SK-N-SH treated with all-trans-retinoic acid at 6 μM for 48 hours (cell line): ENCODE measurements around the gene CD1E.

Source experiments
- ATAC-seq: fragments of 200-7000 bp; cut with Tn5 transposase; 3 replicates; pipeline ENCODE4 v1.9.1; 2020; ENCODE audit warnings: mild to moderate bottlenecking, moderate library complexity
- BACH2 ChIP-seq: fragments of 250-450 bp; sonication (Bioruptor Pico); IDR thresholded peaks from 2 replicates; pipeline ENCODE4 v1.9.0; 2021; ENCODE audit warnings: mild to moderate bottlenecking, borderline replicate concordance
- CSDC2 ChIP-seq: fragments of 250-450 bp; sonication (Bioruptor Pico); IDR thresholded peaks from 2 replicates; pipeline ENCODE4 v1.5.0; 2020; ENCODE audit warnings: mild to moderate bottlenecking, moderate library complexity
- ESRRG ChIP-seq: fragments of 250-450 bp; sonication (Bioruptor Pico); IDR thresholded peaks from 2 replicates; pipeline ENCODE4 v1.6.1; 2021; ENCODE audit warnings: mild to moderate bottlenecking
- GLIS3 ChIP-seq: fragments of 250-450 bp; sonication (Bioruptor Pico); IDR thresholded peaks from 2 replicates; pipeline ENCODE4 v1.5.0; 2020; ENCODE audit warnings: mild to moderate bottlenecking, moderate library complexity
- ISL1 ChIP-seq: fragments of 250-450 bp; sonication (Bioruptor Pico); IDR thresholded peaks from 2 replicates; pipeline ENCODE4 v2.1.2; 2022; ENCODE audit warnings: mild to moderate bottlenecking, moderate library complexity
- OSR1 ChIP-seq: fragments of 250-450 bp; sonication (Bioruptor Pico); IDR thresholded peaks from 2 replicates; pipeline ENCODE4 v1.8.0; 2022; ENCODE audit warnings: moderate library complexity, mild to moderate bottlenecking, inconsistent platforms
- PPARA ChIP-seq: fragments of 250-450 bp; sonication (Bioruptor Pico); IDR thresholded peaks from 2 replicates; pipeline ENCODE4 v1.5.0; 2020; ENCODE audit warnings: mild to moderate bottlenecking, borderline replicate concordance
- RARB ChIP-seq: fragments of 250-450 bp; sonication (Bioruptor Pico); IDR thresholded peaks from 2 replicates; pipeline ENCODE4 v1.8.0; 2021; ENCODE audit warnings: mild to moderate bottlenecking, moderate library complexity
- SNAI2 ChIP-seq: fragments of 250-450 bp; sonication (Bioruptor Pico); IDR thresholded peaks from 2 replicates; pipeline ENCODE4 v1.5.0; 2020; ENCODE audit warnings: mild to moderate bottlenecking, moderate library complexity
- TCF4 ChIP-seq: fragments of 250-450 bp; sonication (Bioruptor Pico); IDR thresholded peaks from 2 replicates; pipeline ENCODE4 v1.8.0; 2021; ENCODE audit warnings: mild to moderate bottlenecking, moderate library complexity, borderline replicate concordance
- TOX ChIP-seq: fragments of 250-450 bp; sonication (Bioruptor Pico); IDR thresholded peaks from 2 replicates; pipeline ENCODE4 v1.8.0; 2021; ENCODE audit warnings: mild to moderate bottlenecking, moderate library complexity, borderline replicate concordance
- ZC3H10 ChIP-seq: fragments of 250-450 bp; sonication (Bioruptor Pico); IDR thresholded peaks from 2 replicates; pipeline ENCODE4 v1.5.1; 2021; ENCODE audit warnings: mild to moderate bottlenecking, moderate library complexity
- ZFP3 ChIP-seq: fragments of 250-450 bp; sonication (Bioruptor Pico); IDR thresholded peaks from 2 replicates; pipeline ENCODE4 v1.5.0; 2020; ENCODE audit warnings: mild to moderate bottlenecking, moderate library complexity
- ZFP30 ChIP-seq: fragments of 450-650 bp; formaldehyde crosslinking; IDR thresholded peaks from 2 replicates; pipeline ENCODE4 v1.5.0; 2022; ENCODE audit warnings: mild to moderate bottlenecking, moderate library complexity
- ZNF565 ChIP-seq: fragments of 450-650 bp; formaldehyde crosslinking; conservative IDR thresholded peaks from 2 replicates; pipeline ENCODE4 v1.5.0; 2020; ENCODE audit warnings: low read depth, mild to moderate bottlenecking, moderate library complexity
- ZNF70 ChIP-seq: fragments of 450-650 bp; formaldehyde crosslinking; IDR thresholded peaks from 2 replicates; pipeline ENCODE4 v1.5.0; 2020; ENCODE audit warnings: mild to moderate bottlenecking, moderate library complexity
- ZNF8 ChIP-seq: fragments of 450-650 bp; formaldehyde crosslinking; IDR thresholded peaks from 2 replicates; pipeline ENCODE4 v1.5.0; 2020; ENCODE audit warnings: mild to moderate bottlenecking, moderate library complexity
- TF ChIP-seq, protein P1 (sequence below): fragments of 250-450 bp; sonication (Bioruptor Pico); IDR thresholded peaks from 2 replicates; pipeline ENCODE4 v1.8.0; 2021; ENCODE audit warnings: low read depth, mild to moderate bottlenecking, moderate library complexity, borderline replicate concordance
- TF ChIP-seq, protein P2 (sequence below): fragments of 250-450 bp; sonication (Bioruptor Pico); IDR thresholded peaks from 2 replicates; pipeline ENCODE4 v1.5.0; 2020; ENCODE audit warnings: mild to moderate bottlenecking, moderate library complexity
- TF ChIP-seq, protein P3 (sequence below): fragments of 250-450 bp; sonication (Bioruptor Pico); IDR thresholded peaks from 2 replicates; pipeline ENCODE4 v1.5.1; 2020; ENCODE audit warnings: low read depth, mild to moderate bottlenecking, moderate library complexity
- TF ChIP-seq, protein P4 (sequence below): fragments of 250-450 bp; sonication (Bioruptor Pico); IDR thresholded peaks from 2 replicates; pipeline ENCODE4 v1.5.1; 2021; ENCODE audit warnings: mild to moderate bottlenecking, moderate library complexity

CD1E gene

DNA sequence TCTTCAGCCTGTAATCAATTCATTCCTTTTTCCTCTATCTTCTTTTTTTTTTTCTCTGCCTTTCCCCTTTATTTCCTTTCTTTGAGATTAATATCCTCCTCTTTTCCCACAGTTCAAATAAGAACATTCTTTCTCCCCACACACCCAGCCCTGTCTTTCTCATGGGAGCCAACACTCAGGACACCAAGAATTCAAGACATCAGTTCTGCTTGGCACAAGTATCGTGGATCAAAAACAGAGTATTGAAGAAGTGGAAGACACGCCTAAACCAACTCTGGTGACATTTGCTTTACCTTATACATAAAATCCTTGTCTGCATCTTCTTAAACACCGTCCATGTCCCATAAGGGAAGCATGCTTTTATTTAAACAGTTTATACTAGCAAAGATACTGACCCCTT is 2.9 kb downstream of the CD1E start:
- no peak for TF ChIP-seq ZFP3 (CRISPR knock-in tag)
- no peak for TF ChIP-seq ZNF8 (CRISPR knock-in tag)
- TF ChIP-seq ZFP30 (CRISPR knock-in tag): no peak
- no peak for TF ChIP-seq ESRRG
- no peak for TF ChIP-seq SNAI2 (CRISPR knock-in tag)
- no peak for TF ChIP-seq RARB (CRISPR knock-in tag)
- TF ChIP-seq OSR1 (CRISPR knock-in tag): no peak
- no peak for TF ChIP-seq TCF4 (CRISPR knock-in tag)
- TF ChIP-seq TOX: no peak
- no peak for TF ChIP-seq GLIS3
- TF ChIP-seq, protein P1, sequence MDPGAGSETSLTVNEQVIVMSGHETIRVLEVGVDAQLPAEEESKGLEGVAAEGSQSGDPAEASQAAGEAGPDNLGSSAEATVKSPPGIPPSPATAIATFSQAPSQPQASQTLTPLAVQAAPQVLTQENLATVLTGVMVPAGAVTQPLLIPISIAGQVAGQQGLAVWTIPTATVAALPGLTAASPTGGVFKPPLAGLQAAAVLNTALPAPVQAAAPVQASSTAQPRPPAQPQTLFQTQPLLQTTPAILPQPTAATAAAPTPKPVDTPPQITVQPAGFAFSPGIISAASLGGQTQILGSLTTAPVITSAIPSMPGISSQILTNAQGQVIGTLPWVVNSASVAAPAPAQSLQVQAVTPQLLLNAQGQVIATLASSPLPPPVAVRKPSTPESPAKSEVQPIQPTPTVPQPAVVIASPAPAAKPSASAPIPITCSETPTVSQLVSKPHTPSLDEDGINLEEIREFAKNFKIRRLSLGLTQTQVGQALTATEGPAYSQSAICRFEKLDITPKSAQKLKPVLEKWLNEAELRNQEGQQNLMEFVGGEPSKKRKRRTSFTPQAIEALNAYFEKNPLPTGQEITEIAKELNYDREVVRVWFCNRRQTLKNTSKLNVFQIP (CRISPR knock-in tag): no peak
- no peak for TF ChIP-seq BACH2
- TF ChIP-seq, protein P2, sequence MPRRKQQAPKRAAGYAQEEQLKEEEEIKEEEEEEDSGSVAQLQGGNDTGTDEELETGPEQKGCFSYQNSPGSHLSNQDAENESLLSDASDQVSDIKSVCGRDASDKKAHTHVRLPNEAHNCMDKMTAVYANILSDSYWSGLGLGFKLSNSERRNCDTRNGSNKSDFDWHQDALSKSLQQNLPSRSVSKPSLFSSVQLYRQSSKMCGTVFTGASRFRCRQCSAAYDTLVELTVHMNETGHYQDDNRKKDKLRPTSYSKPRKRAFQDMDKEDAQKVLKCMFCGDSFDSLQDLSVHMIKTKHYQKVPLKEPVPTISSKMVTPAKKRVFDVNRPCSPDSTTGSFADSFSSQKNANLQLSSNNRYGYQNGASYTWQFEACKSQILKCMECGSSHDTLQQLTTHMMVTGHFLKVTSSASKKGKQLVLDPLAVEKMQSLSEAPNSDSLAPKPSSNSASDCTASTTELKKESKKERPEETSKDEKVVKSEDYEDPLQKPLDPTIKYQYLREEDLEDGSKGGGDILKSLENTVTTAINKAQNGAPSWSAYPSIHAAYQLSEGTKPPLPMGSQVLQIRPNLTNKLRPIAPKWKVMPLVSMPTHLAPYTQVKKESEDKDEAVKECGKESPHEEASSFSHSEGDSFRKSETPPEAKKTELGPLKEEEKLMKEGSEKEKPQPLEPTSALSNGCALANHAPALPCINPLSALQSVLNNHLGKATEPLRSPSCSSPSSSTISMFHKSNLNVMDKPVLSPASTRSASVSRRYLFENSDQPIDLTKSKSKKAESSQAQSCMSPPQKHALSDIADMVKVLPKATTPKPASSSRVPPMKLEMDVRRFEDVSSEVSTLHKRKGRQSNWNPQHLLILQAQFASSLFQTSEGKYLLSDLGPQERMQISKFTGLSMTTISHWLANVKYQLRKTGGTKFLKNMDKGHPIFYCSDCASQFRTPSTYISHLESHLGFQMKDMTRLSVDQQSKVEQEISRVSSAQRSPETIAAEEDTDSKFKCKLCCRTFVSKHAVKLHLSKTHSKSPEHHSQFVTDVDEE: no peak
- TF ChIP-seq CSDC2: no peak
- TF ChIP-seq ZNF70 (CRISPR knock-in tag): no peak
- TF ChIP-seq PPARA: no peak
- TF ChIP-seq ZNF565: no peak
- TF ChIP-seq, protein P3, sequence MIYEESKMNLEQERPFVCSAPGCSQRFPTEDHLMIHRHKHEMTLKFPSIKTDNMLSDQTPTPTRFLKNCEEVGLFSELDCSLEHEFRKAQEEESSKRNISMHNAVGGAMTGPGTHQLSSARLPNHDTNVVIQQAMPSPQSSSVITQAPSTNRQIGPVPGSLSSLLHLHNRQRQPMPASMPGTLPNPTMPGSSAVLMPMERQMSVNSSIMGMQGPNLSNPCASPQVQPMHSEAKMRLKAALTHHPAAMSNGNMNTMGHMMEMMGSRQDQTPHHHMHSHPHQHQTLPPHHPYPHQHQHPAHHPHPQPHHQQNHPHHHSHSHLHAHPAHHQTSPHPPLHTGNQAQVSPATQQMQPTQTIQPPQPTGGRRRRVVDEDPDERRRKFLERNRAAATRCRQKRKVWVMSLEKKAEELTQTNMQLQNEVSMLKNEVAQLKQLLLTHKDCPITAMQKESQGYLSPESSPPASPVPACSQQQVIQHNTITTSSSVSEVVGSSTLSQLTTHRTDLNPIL (CRISPR knock-in tag): no peak
- TF ChIP-seq, all 23 proteins: peak for 0
- no peak for ATAC-seq

DNA sequence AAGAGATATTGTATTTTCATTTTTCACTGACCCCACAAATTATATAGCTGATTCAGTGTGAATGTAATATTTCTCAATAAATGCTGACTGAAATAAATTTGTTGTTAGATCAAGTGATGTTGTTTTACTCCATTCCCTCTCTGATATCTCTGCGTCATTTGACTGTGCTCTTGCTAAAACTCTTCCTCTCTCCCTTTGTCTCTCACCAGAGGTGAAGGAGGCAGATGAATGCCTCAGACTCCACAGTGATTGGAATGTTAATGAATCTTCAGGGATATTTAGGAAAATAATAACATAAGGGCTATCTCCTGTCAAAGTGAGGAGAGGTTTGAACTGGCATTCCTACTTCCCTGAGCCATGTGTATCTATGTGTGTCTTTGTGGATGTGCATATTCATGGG is 3.7 kb downstream of the CD1E start:
- no peak for TF ChIP-seq RARB (CRISPR knock-in tag)
- TF ChIP-seq ESRRG: no peak
- TF ChIP-seq ISL1 (CRISPR knock-in tag): no peak
- TF ChIP-seq, protein P1 (CRISPR knock-in tag): no peak
- TF ChIP-seq, protein P3 (CRISPR knock-in tag): no peak
- no peak for TF ChIP-seq BACH2
- TF ChIP-seq, protein P2: no peak
- ATAC-seq: no peak

DNA sequence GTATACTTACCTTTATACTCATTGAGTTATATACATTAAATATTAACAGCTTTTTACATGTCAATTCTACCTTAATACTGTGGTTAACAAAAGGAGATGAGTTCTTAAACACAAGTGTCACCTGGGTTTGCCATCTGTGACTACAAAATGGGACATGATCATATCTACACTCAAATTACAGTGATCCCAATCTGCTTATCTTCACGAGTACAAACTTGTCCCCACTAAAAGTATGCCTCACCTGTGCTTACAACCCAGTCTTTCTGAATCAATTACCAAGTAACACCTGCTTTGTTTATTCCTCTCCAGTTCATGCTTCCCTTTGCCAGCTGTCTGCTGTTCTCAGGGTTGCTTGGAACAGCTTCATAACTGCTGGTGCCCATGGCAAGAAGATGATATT is 8.8 kb downstream of the CD1E start:
- ATAC-seq: no peak
- TF ChIP-seq OSR1 (CRISPR knock-in tag) (no peak), ZC3H10 (CRISPR knock-in tag) (no peak), RARB (CRISPR knock-in tag) (no peak), ESRRG (no peak), ZNF565 (no peak), ZFP30 (CRISPR knock-in tag) (no peak), TCF4 (CRISPR knock-in tag) (no peak)
- TF ChIP-seq, protein P4, sequence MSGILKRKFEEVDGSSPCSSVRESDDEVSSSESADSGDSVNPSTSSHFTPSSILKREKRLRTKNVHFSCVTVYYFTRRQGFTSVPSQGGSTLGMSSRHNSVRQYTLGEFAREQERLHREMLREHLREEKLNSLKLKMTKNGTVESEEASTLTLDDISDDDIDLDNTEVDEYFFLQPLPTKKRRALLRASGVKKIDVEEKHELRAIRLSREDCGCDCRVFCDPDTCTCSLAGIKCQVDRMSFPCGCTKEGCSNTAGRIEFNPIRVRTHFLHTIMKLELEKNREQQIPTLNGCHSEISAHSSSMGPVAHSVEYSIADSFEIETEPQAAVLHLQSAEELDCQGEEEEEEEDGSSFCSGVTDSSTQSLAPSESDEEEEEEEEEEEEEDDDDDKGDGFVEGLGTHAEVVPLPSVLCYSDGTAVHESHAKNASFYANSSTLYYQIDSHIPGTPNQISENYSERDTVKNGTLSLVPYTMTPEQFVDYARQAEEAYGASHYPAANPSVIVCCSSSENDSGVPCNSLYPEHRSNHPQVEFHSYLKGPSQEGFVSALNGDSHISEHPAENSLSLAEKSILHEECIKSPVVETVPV (CRISPR knock-in tag): no peak
- TF ChIP-seq, protein P1 (CRISPR knock-in tag): no peak
